Mesenchymal stem cell (in vitro differentiated cells and primary cell): ENCODE measurements around the gene DBNL.
A peak's percentile ranks its signal among the peaks of the same experiment; 100 is the strongest.

Experiments
- DNase-seq: peaks from one replicate; pipeline ENCODE4 v3.0.0-alpha.2; 2013
- H2AFZ ChIP-seq: one replicate; pipeline ENCODE4 v1.6.1; 2013; ENCODE audit warnings: low read depth, mild to moderate bottlenecking, control low read depth, inconsistent platforms, low read length, moderate library complexity
- H2AK5ac ChIP-seq: 2 replicates; pipeline ENCODE4 v1.6.1; 2013; ENCODE audit warnings: low read length, moderate library complexity, mild to moderate bottlenecking, inconsistent platforms; ENCODE audit not compliant: severe bottlenecking
- H2BK120ac ChIP-seq: one replicate; pipeline ENCODE4 v1.6.1; 2013; ENCODE audit warnings: low read depth, mild to moderate bottlenecking, inconsistent platforms, low read length, moderate library complexity
- H2BK12ac ChIP-seq, 2 experiments: one replicate each; pipeline ENCODE4 v1.6.1; 2013; ENCODE audit warnings: inconsistent platforms in 2 of 2, low read length in 2 of 2, mild to moderate bottlenecking in 2 of 2, moderate library complexity in 2 of 2, control low read depth in 1 of 2
- H2BK15ac ChIP-seq: one replicate; pipeline ENCODE4 v1.6.1; 2013; ENCODE audit warnings: mild to moderate bottlenecking, low read depth, inconsistent platforms; ENCODE audit not compliant: poor library complexity, severe bottlenecking
- H2BK5ac ChIP-seq: 2 replicates; pipeline ENCODE4 v1.6.1; 2013; ENCODE audit warnings: low read depth, mild to moderate bottlenecking, low read length, control low read depth, inconsistent platforms; ENCODE audit not compliant: poor library complexity, severe bottlenecking
- H3K14ac ChIP-seq, 2 experiments: one replicate each; pipeline ENCODE4 v1.6.1; 2013; ENCODE audit warnings: inconsistent platforms in 2 of 2, low read length in 2 of 2, control low read depth in 1 of 2, mild to moderate bottlenecking in 1 of 2, moderate library complexity in 1 of 2
- H3K18ac ChIP-seq, 2 experiments: one replicate each; pipeline ENCODE4 v1.6.1; 2013; ENCODE audit warnings: inconsistent platforms in 2 of 2, low read length in 2 of 2, control low read depth in 1 of 2, low read depth in 1 of 2, mild to moderate bottlenecking in 1 of 2
- H3K23ac ChIP-seq, 2 experiments: one replicate each; pipeline ENCODE4 v1.6.1; 2013; ENCODE audit warnings: inconsistent platforms in 2 of 2, low read length in 2 of 2, mild to moderate bottlenecking in 2 of 2, moderate library complexity in 2 of 2, control low read depth in 1 of 2
- H3K27ac ChIP-seq: 2 replicates; pipeline ENCODE4 v1.5.1; 2013; ENCODE audit warnings: mild to moderate bottlenecking, moderate library complexity, low read length, control low read depth, inconsistent platforms; ENCODE audit not compliant: poor library complexity, severe bottlenecking
- H3K27me3 ChIP-seq, 2 experiments: 2 replicates each; pipeline versions ENCODE4 v1.6.1 to v1.7.0; 2013; ENCODE audit warnings: low read length in 2 of 2, mild to moderate bottlenecking in 2 of 2, moderate library complexity in 2 of 2, control low read depth in 1 of 2, inconsistent platforms in 1 of 2; ENCODE audit not compliant: control insufficient read depth in 1 of 2, insufficient read depth in 1 of 2
- H3K36me3 ChIP-seq, 2 experiments: 2 replicates each; pipeline versions ENCODE4 v1.6.1 to v1.7.0; 2013; ENCODE audit warnings: low read length in 2 of 2, control low read depth in 1 of 2, inconsistent platforms in 1 of 2, low read depth in 1 of 2, mild to moderate bottlenecking in 1 of 2; ENCODE audit not compliant: insufficient read depth in 2 of 2, control insufficient read depth in 1 of 2
- H3K4ac ChIP-seq, 2 experiments: one replicate each; pipeline ENCODE4 v1.6.1; 2013; ENCODE audit warnings: inconsistent platforms in 2 of 2, low read length in 2 of 2, mild to moderate bottlenecking in 2 of 2, moderate library complexity in 2 of 2, control low read depth in 1 of 2, low read depth in 1 of 2
- H3K4me1 ChIP-seq: 2 replicates; pipeline ENCODE4 v1.6.1; 2013; ENCODE audit warnings: low read depth, low read length, control low read depth; ENCODE audit not compliant: control insufficient read depth, insufficient read depth
- H3K4me2 ChIP-seq: 2 replicates; pipeline ENCODE4 v1.6.1; 2013; ENCODE audit warnings: low read length, mild to moderate bottlenecking, inconsistent platforms; ENCODE audit not compliant: poor library complexity, severe bottlenecking
- H3K4me3 ChIP-seq, 2 experiments: 2 replicates each; pipeline versions ENCODE4 v1.5.1 to v1.7.0; 2013; ENCODE audit warnings: low read length in 2 of 2, mild to moderate bottlenecking in 2 of 2, control low read depth in 1 of 2, low read depth in 1 of 2; ENCODE audit not compliant: insufficient read depth in 1 of 2
- H3K79me1 ChIP-seq: replicated peaks from 2 replicates; pipeline ENCODE4 v1.6.1; 2013; ENCODE audit warnings: mild to moderate bottlenecking, control low read depth, low read length, inconsistent platforms; ENCODE audit not compliant: poor library complexity, severe bottlenecking
- H3K9ac ChIP-seq: 2 replicates; pipeline ENCODE4 v1.7.0; 2013; ENCODE audit warnings: mild to moderate bottlenecking, low read length, moderate library complexity
- H3K9me3 ChIP-seq: 2 replicates; pipeline ENCODE4 v1.7.0; 2013; ENCODE audit warnings: mild to moderate bottlenecking, low read length; ENCODE audit not compliant: control insufficient read depth
- H4K8ac ChIP-seq: one replicate; pipeline ENCODE4 v1.6.1; 2013; ENCODE audit warnings: inconsistent platforms, mild to moderate bottlenecking, low read length, moderate library complexity
- H4K91ac ChIP-seq: one replicate; pipeline ENCODE4 v1.6.1; 2013; ENCODE audit warnings: mild to moderate bottlenecking, low read length, inconsistent platforms
- WGBS: methylation state at CpG from one replicate; pipeline ENCODE4 v1.1.7; 2013; ENCODE audit warnings: mixed read lengths; 5-methylcytosine and 5-hydroxymethylcytosine counted together

Gene DBNL

DNA sequence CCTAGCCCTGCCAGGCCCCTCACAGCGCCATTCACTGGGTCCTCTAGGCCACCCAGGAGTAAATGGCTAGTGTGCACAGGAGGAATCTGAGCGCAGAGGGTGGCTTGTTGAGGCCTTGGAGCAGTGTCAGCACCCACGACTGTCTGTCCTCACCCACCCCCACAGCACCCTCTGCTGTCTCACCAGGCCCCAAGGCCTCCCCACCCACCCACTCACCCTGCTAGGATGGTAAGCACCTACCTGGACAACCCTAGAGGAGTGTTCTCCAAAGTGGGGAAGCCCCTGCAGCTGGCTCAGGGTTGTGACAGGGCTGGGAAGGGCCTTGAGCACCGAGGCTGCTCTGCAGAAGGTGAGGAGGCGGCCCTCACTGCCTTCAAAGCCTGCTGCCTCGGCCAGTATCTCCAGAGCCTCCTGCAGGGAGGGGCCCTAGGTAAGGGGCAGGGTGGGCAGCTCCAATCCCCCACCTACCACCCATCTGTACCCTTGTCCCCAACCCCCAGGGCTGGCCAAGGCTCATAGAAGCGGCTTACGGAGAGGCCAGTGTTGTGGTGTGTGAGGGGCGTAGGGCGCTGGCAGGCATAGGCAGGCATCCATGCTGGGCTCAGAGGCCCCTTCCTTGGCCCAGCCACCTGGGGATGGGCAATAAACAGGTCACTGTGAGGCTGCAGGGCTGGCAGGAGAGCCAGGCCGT, 35.0 kb downstream of the DBNL start:
- H4K8ac ChIP-seq: no peak overlapping the region
- no peak overlapping the region for H3K14ac ChIP-seq
- no peak overlapping the region for H3K4me3 ChIP-seq
- no peaks in the 10 kb centered on the region for H3K27me3 ChIP-seq
- no peak overlapping the region for H4K91ac ChIP-seq
- no peak overlapping the region for H2BK12ac ChIP-seq
- no peak overlapping the region for H2AFZ ChIP-seq
- H2BK5ac ChIP-seq: no peak overlapping the region
- no peak overlapping the region for H2BK15ac ChIP-seq
- H2AK5ac ChIP-seq: no peak overlapping the region
- no peak overlapping the region for H3K4ac ChIP-seq
- DNase-seq: no peak
- WGBS: 95% methylated on average over 9 of the region's 11 CpGs
- no peak overlapping the region for H2BK120ac ChIP-seq
- peak overlapping the region in 1 of 2 experiments; percentile 27 for H3K23ac ChIP-seq
- no peak overlapping the region for H3K27ac ChIP-seq
- H3K79me1 ChIP-seq: peaks cover 34% of the 10 kb centered on the region
- H3K9me3 ChIP-seq: no peaks in the 10 kb centered on the region
- H3K4me2 ChIP-seq: no peak overlapping the region
- no peak overlapping the region for H3K18ac ChIP-seq
- no peak overlapping the region for H3K9ac ChIP-seq
- peaks cover 62 to 66% of the 10 kb centered on the region in 2 experiments for H3K36me3 ChIP-seq
- peaks cover 37% of the 10 kb centered on the region for H3K4me1 ChIP-seq

DNA sequence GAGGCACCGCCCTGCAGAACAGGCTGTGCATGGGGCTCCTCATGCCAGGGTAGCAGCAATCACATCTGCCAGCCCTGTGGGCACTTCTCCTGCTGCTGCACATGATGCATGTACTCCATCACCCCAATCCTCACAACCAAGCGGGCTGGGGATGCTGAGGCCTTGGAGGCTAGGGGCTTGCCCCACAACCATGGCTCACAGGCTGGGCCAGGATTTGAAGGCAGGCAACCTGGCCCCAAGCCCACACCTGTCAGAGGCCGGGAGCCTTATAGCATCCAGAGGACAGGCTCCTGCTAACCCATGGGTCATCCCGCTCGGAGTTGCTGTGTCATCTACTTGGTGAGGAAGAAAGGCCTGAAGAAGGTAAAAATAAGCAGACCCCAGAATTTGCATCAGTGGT, 35.6 kb downstream of the DBNL start:
- Histone ChIP-seq H3K4me1 (peaks cover 37% of the 10 kb centered on the region), H3K14ac (no peak overlapping the region), H3K36me3 (peaks cover 59 to 60% of the 10 kb centered on the region in 2 experiments), H3K27me3 (no peaks in the 10 kb centered on the region), H4K8ac (no peak overlapping the region), H3K4ac (no peak overlapping the region), H3K4me2 (no peak overlapping the region), H3K9me3 (no peaks in the 10 kb centered on the region), H3K9ac (peak overlapping the region; percentile 88), H2AFZ (no peak overlapping the region), H2AK5ac (no peak overlapping the region), H3K4me3 (no peak overlapping the region), H3K18ac (no peak overlapping the region), H4K91ac (no peak overlapping the region), H2BK15ac (no peak overlapping the region), H3K79me1 (peaks cover 34% of the 10 kb centered on the region), H2BK5ac (no peak overlapping the region), H3K27ac (no peak overlapping the region), H3K23ac (no peak overlapping the region), H2BK12ac (no peak overlapping the region), H2BK120ac (no peak overlapping the region)
- no peak for DNase-seq
- 95% methylated on average over 5 of the region's 5 CpGs for WGBS

DNA sequence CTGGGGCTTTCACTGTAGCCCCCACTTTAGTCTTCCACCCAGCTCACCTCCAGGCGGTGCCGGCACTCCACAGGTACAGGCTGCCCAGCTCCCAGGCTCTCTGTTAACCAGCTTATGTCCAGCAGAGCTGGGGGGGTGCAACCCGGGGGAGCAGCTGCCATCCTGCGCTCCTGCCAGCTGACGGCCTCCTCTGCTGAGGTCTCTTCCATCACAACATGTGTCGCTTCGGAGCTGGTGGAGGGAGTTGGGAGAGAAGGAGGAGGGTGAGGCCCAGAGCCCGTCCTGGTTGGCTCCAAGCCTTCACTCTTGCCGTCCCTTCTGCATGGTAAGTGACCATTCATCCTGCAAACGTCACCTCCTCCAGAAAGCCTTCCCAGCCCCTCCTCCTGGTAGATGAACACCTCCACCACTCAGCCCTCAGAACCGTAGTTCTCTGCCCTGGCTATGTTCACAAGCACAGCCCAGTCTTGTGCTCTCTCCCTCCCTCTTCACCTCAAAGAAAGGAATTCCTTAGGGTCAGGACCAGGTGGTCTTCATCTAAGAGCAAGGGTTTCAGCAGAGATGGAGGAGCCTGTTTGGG, 36.3 kb downstream of the DBNL start:
- Histone ChIP-seq H3K9ac (peak overlapping the region; percentile 88), H4K91ac (no peak overlapping the region), H3K27ac (no peak overlapping the region), H3K4me1 (peaks cover 41% of the 10 kb centered on the region), H3K14ac (no peak overlapping the region), H2AK5ac (peak overlapping the region; percentile 44), H2BK120ac (no peak overlapping the region), H2BK15ac (no peak overlapping the region), H3K79me1 (peaks cover 34% of the 10 kb centered on the region), H3K9me3 (no peaks in the 10 kb centered on the region), H3K4ac (peak overlapping the region in 1 of 2 experiments; percentile 57), H2BK12ac (peak overlapping the region in 1 of 2 experiments; percentile 32), H3K23ac (no peak overlapping the region), H2AFZ (no peak overlapping the region), H2BK5ac (no peak overlapping the region), H4K8ac (no peak overlapping the region), H3K4me3 (peak overlapping the region in 1 of 2 experiments; percentile 86), H3K36me3 (peaks cover 52 to 53% of the 10 kb centered on the region in 2 experiments), H3K4me2 (no peak overlapping the region), H3K27me3 (no peaks in the 10 kb centered on the region), H3K18ac (no peak overlapping the region)
- 96% methylated on average over 10 of the region's 11 CpGs for WGBS
- DNase-seq: no peak

DNA sequence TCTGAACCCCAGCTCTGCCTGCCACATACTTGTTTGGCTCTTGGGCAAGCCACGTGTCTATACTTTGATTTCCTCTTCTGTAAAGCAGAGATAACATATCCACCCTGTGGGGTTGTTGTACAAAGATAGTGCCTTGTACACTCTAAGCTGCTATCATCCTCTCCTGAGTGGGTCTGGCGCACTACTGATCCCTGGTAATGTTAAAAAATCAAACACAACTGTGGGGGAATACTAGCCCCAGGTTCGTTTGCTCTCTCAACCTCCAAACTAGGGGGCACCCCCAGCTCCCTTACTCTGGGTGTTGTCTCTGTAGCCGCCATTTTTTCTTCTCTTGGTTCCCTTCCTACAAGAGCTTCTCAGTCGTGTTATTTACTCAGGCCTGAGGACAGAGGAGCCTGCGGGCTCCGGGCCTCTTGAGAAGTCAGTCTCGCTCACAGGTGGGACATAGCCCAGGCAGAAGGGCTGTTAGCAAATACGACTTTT, 36.8 kb downstream of the DBNL start:
- Histone ChIP-seq H3K4ac (peak overlapping the region in 1 of 2 experiments; percentile 57), H3K23ac (no peak overlapping the region), H2BK120ac (no peak overlapping the region), H2AK5ac (no peak overlapping the region), H2BK15ac (no peak overlapping the region), H3K9me3 (no peaks in the 10 kb centered on the region), H3K18ac (no peak overlapping the region), H2BK12ac (no peak overlapping the region), H3K4me2 (peak overlapping the region; percentile 54), H2BK5ac (no peak overlapping the region), H3K79me1 (peaks cover 31% of the 10 kb centered on the region), H3K27me3 (no peaks in the 10 kb centered on the region), H2AFZ (no peak overlapping the region), H3K14ac (no peak overlapping the region), H3K4me3 (peak overlapping the region in 1 of 2 experiments; percentile 86), H3K9ac (peak overlapping the region; percentile 88), H4K8ac (no peak overlapping the region), H3K36me3 (peaks cover 47 to 48% of the 10 kb centered on the region in 2 experiments), H4K91ac (no peak overlapping the region), H3K4me1 (peaks cover 41% of the 10 kb centered on the region), H3K27ac (no peak overlapping the region)
- no peak for DNase-seq
- WGBS: 80% methylated on average over 8 of the region's 9 CpGs
